Measurements from ENCODE around the gene FOXR1. TPM values are rescaled to one million over a fixed set of nuclear protein-coding genes. Genes with fewer than 3 reads are reported as not detected.
"Not testable (repeated sequence)": the region's sequence is repeated elsewhere in the genome, so short reads cannot be mapped to it uniquely, and the experiment has no call there.

Gene FOXR1
- total and polyA plus RNA-seq, 8 donors = not detected

- Histone ChIP-seq H3K27ac (no peak overlapping the region), H3K4me1 (peaks cover 6 to 20% (median 11%) of the 10 kb centered on the region in 3 donors), H3K9me3 (no peaks in the 10 kb centered on the region), H3K36me3 (peaks cover 6 to 34% (median 9%) of the 10 kb centered on the region in 3 donors), H3K27me3 (no peaks in the 10 kb centered on the region), H3K4me3 (no peak overlapping the region)
- 77 to 79% methylated on average over 3 of the region's 3 CpGs for WGBS, 2 donors
- intact Hi-C loops (cut with DNase I) = no loop called here
- FAIRE-seq (no peak), DNase-seq (no peak), ATAC-seq (no peak)
- TF ChIP-seq CTCF (IDR thresholded peaks at IDR 0.05) = no peak
These were observed 41.1 kb downstream of the FOXR1 start for GRCh38 chr11:119012629-119013170.

GRCh38 chr11:119014209-119014924 lies 42.8 kb downstream of the FOXR1 start:
- no peak overlapping the region for H3K4me3 ChIP-seq
- H3K27me3 ChIP-seq = no peaks in the 10 kb centered on the region
- no peak for FAIRE-seq
- TF ChIP-seq CTCF (IDR thresholded peaks at IDR 0.05) = no peak
- 94 to 96% methylated on average over 17 of the region's 17 CpGs for WGBS, 2 donors
- peaks cover 6 to 29% (median 9%) of the 10 kb centered on the region in 3 donors for H3K36me3 ChIP-seq
- intact Hi-C loops (cut with DNase I) = no loop called here
- no peak for ATAC-seq
- no peaks in the 10 kb centered on the region for H3K9me3 ChIP-seq
- no peak overlapping the region for H3K27ac ChIP-seq
- H3K4me1 ChIP-seq = peaks cover 6 to 20% (median 11%) of the 10 kb centered on the region in 3 donors
- peak in 1 of 6 donors; percentile 27 for DNase-seq

- DNase-seq (peak in 1 of 6 donors; percentile 30), FAIRE-seq (no peak), ATAC-seq (no peak)
- TF ChIP-seq CTCF (IDR thresholded peaks at IDR 0.05) = no peak
- H3K4me3 ChIP-seq = no peak overlapping the region
- no peaks in the 10 kb centered on the region for H3K9me3 ChIP-seq
- H3K36me3 ChIP-seq = peaks cover 6 to 29% (median 9%) of the 10 kb centered on the region in 3 donors
- 37 to 44% methylated on average over 8 of the region's 8 CpGs for WGBS, 2 donors
- no peaks in the 10 kb centered on the region for H3K27me3 ChIP-seq
- no peak overlapping the region for H3K27ac ChIP-seq
- H3K4me1 ChIP-seq = peaks cover 11 to 26% (median 13%) of the 10 kb centered on the region in 3 donors
- intact Hi-C loops (cut with DNase I) = no loop called here
These were observed 43.6 kb downstream of the FOXR1 start for GRCh38 chr11:119015054-119015611.

DNA sequence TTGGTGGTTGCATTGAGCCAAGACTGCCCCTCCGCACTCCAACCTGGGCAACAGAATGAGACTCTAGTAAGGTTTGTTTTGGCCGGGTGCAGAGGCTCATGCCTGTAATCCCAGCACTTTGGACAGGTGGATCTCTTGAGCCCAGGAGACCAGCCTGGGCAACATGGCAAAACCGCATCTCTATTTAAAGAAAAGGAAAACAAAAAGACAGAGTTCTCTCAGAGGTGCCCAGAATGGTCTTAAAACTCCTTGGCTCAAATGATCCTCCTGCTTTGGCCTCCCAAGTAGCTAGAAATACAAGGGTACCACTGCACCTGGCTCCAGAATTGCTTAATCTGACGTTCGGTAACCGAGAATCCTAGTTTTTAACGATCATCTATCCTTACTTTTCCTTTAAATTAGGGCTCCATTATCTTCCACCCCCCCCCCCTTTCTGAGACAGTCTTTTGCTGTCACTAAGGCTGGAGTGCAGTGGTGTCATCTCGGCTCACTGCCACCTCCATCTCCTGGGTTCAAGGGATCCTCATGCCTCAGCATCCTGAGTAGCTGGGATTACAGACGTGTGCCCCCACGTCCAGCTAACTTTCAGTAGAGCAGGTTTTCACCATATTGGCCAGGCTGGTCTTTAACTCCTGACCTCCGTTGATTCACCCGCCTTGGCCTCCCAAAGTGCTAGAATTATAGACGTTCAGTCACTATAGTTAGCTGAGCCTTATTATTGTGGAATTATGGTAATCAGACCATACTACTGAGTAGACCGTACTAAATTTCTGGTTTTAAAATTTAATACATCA lies 44.9 kb downstream of the FOXR1 start:
- H3K4me1 ChIP-seq = peaks cover 17 to 35% (median 24%) of the 10 kb centered on the region in 3 donors
- FAIRE-seq = no peak

DNA sequence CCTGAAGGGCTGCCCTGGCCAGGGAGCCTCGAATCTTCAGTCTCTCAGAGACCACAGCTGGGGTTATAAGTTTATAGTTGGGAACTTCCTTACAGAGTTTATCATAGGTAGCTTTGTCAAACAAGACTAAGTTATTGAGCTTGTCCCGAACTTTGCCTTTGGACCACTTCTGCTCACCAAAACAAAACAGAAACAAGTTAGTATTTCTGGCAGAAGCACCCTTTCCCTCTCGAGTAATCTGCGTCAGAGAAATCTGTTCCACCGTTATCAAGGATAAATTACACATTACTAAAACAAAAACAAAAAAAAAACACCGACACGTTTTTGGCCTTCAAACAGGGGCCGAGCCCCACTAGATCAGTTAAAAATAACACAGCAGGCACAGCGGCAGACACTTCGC lies 45.8 kb downstream of the FOXR1 start:
- intact Hi-C loops (cut with DNase I); FAIRE-seq; ATAC-seq; H3K9me3 ChIP-seq; H3K27me3 ChIP-seq: not testable (repeated sequence)
- peak overlapping the region in 3 of 4 donors; percentile 87 to 93 (median 89) for H3K27ac ChIP-seq
- peak in 1 of 6 donors; percentile 2 for DNase-seq
- H3K4me1 ChIP-seq = peaks cover 17 to 35% (median 29%) of the 10 kb centered on the region in 3 donors
- peak overlapping the region; percentile 67 to 88 (median 74) for H3K4me3 ChIP-seq
- 1 to 2% methylated on average over 10 of the region's 10 CpGs for WGBS, 2 donors
- peaks cover 6 to 20% (median 9%) of the 10 kb centered on the region in 3 donors for H3K36me3 ChIP-seq

More for the DNA sequence above, 44.9 kb downstream of the FOXR1 start:
- H3K36me3 ChIP-seq = peaks cover 6 to 20% (median 9%) of the 10 kb centered on the region in 3 donors
- 56 to 61% methylated on average over 14 of the region's 14 CpGs for WGBS, 2 donors
- H3K27me3 ChIP-seq = no peaks in the 10 kb centered on the region
- H3K9me3 ChIP-seq = no peaks in the 10 kb centered on the region
- TF ChIP-seq CTCF (IDR thresholded peaks at IDR 0.05) = no peak
- peak overlapping the region in 3 of 4 donors; percentile 69 to 88 (median 80) for H3K4me3 ChIP-seq
- no peak overlapping the region for H3K27ac ChIP-seq
- DNase-seq (peak in 1 of 6 donors; percentile 17), ATAC-seq (no peak)
- intact Hi-C loops (cut with DNase I) = no loop called here

Data from pancreas (tissue), 10 donors.